PC-9 (cell line): ENCODE data around the gene POTEC.
"Not testable (repeated sequence)": the region's sequence is repeated elsewhere in the genome, so short reads cannot be mapped to it uniquely, and the experiment has no call there.

Source experiments
- EZH2 ChIP-seq: fragments of 200-600 bp; sonication (generic); IDR thresholded peaks from 2 replicates; pipeline ENCODE4 v1.8.0; 2017; ENCODE audit warnings: antibody characterized with exemption, low read depth
- TF ChIP-seq, protein P1 (sequence below): fragments of 200-600 bp; sonication (generic); conservative IDR thresholded peaks from 2 replicates; pipeline ENCODE4 v1.6.1; 2017; ENCODE audit warnings: mixed run types, antibody characterized with exemption, mild to moderate bottlenecking, moderate library complexity

- TF ChIP-seq EZH2 = not testable (repeated sequence)
- TF ChIP-seq, protein P1, sequence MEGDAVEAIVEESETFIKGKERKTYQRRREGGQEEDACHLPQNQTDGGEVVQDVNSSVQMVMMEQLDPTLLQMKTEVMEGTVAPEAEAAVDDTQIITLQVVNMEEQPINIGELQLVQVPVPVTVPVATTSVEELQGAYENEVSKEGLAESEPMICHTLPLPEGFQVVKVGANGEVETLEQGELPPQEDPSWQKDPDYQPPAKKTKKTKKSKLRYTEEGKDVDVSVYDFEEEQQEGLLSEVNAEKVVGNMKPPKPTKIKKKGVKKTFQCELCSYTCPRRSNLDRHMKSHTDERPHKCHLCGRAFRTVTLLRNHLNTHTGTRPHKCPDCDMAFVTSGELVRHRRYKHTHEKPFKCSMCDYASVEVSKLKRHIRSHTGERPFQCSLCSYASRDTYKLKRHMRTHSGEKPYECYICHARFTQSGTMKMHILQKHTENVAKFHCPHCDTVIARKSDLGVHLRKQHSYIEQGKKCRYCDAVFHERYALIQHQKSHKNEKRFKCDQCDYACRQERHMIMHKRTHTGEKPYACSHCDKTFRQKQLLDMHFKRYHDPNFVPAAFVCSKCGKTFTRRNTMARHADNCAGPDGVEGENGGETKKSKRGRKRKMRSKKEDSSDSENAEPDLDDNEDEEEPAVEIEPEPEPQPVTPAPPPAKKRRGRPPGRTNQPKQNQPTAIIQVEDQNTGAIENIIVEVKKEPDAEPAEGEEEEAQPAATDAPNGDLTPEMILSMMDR = not testable (repeated sequence)
These were observed 54.6 kb downstream of the POTEC start for GRCh38 chr18:14488789-14489188.
